ENCODE measurements around the gene LRRTM2. TPM values are rescaled to one million over a fixed set of nuclear protein-coding genes. Genes with fewer than 3 reads are reported as not detected.

LRRTM2 gene
- total and polyA plus RNA-seq, 10 of the 15 experiments (the other 5 are each of a cell fraction or from before 2014, with no cell fraction given): 0.04 to 0.14 (median 0.06) TPM; not detected in 2

DNA sequence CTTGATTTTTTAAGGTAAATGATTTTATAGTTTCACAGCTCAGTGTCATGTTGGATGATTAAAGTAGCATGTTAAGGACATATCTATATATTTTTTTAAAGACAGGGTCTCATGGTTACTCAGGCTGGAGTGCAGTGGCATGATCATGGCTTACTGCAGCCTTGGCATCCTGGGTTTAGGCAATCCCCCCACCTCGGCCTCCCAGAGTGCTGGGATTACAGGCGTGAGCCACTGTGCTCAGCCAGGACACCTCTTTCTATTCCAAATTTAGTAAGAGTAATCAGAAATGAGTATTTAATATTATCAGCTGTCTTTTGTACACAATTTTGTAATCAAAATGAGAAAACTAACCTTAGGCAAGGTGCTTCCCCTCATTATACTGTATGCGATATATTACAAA lies 38.6 kb upstream of the LRRTM2 start (continued):
- no peak for TF ChIP-seq ZBTB11 (CRISPR knock-in tag; IDR thresholded peaks at IDR 0.05)
- TF ChIP-seq, protein P1, sequence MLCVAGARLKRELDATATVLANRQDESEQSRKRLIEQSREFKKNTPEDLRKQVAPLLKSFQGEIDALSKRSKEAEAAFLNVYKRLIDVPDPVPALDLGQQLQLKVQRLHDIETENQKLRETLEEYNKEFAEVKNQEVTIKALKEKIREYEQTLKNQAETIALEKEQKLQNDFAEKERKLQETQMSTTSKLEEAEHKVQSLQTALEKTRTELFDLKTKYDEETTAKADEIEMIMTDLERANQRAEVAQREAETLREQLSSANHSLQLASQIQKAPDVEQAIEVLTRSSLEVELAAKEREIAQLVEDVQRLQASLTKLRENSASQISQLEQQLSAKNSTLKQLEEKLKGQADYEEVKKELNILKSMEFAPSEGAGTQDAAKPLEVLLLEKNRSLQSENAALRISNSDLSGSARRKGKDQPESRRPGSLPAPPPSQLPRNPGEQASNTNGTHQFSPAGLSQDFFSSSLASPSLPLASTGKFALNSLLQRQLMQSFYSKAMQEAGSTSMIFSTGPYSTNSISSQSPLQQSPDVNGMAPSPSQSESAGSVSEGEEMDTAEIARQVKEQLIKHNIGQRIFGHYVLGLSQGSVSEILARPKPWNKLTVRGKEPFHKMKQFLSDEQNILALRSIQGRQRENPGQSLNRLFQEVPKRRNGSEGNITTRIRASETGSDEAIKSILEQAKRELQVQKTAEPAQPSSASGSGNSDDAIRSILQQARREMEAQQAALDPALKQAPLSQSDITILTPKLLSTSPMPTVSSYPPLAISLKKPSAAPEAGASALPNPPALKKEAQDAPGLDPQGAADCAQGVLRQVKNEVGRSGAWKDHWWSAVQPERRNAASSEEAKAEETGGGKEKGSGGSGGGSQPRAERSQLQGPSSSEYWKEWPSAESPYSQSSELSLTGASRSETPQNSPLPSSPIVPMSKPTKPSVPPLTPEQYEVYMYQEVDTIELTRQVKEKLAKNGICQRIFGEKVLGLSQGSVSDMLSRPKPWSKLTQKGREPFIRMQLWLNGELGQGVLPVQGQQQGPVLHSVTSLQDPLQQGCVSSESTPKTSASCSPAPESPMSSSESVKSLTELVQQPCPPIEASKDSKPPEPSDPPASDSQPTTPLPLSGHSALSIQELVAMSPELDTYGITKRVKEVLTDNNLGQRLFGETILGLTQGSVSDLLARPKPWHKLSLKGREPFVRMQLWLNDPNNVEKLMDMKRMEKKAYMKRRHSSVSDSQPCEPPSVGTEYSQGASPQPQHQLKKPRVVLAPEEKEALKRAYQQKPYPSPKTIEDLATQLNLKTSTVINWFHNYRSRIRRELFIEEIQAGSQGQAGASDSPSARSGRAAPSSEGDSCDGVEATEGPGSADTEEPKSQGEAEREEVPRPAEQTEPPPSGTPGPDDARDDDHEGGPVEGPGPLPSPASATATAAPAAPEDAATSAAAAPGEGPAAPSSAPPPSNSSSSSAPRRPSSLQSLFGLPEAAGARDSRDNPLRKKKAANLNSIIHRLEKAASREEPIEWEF (IDR thresholded peaks at IDR 0.05; ENCODE audit: insufficient replicate concordance, low read depth, low read length): no peak
- no peak for TF ChIP-seq FOS (IDR thresholded peaks at IDR 0.05; ENCODE audit: borderline replicate concordance, extremely low read depth, insufficient read length)
- no peak for TF ChIP-seq CBX3 (IDR thresholded peaks at IDR 0.05; ENCODE audit: borderline replicate concordance, low read depth)
- TF ChIP-seq ZNF274 (IDR thresholded peaks at IDR 0.05; ENCODE audit: insufficient read depth, insufficient read length): no peak
- no peak for TF ChIP-seq ZNF207 (IDR thresholded peaks at IDR 0.05; ENCODE audit: borderline replicate concordance)
- no peak for TF ChIP-seq FOXM1 (IDR thresholded peaks at IDR 0.05; ENCODE audit: low read depth, low read length)
- TF ChIP-seq MEF2B (IDR thresholded peaks at IDR 0.05; ENCODE audit: partially characterized antibody, poor library complexity, severe bottlenecking): no peak
- no peak for TF ChIP-seq BHLHE40 (IDR thresholded peaks at IDR 0.05; ENCODE audit: borderline replicate concordance in 1 of 2, low read depth in 2 of 2, low read length in 1 of 2)
- no peak for TF ChIP-seq NR2F1 (conservative IDR thresholded peaks at IDR 0.05)

All from GM12878 (cell line).